ENCODE measurements around the gene COL23A1. TPM values are rescaled to one million over a fixed set of nuclear protein-coding genes. Genes with fewer than 3 reads are reported as not detected.

COL23A1 gene
- total RNA-seq, 1 experiment from 2014 or later = 15.0 TPM

- TF ChIP-seq FOXP1 (CRISPR knock-in tag; IDR thresholded peaks at IDR 0.05; ENCODE audit: borderline replicate concordance) (no peak), CTCF (IDR thresholded peaks at IDR 0.05) (no peak), ZBTB21 (CRISPR knock-in tag; IDR thresholded peaks at IDR 0.05; ENCODE audit: borderline replicate concordance) (no peak), CBFB (CRISPR knock-in tag; IDR thresholded peaks at IDR 0.05; ENCODE audit: low read depth) (no peak), JUN (CRISPR knock-in tag; IDR thresholded peaks at IDR 0.05) (no peak), E2F5 (CRISPR knock-in tag; IDR thresholded peaks at IDR 0.05) (no peak)
Measured at GRCh38 chr5:178313316-178313715, 276.9 kb downstream of the COL23A1 start (continued).

- H3K36me3 Mint-ChIP-seq = no peaks in the 10 kb centered on the region
- ChIA-PET CTCF (no interaction called here), POLR2A (no interaction called here)
- H3K27me3 Mint-ChIP-seq (ENCODE audit: low read depth) = no peaks in the 10 kb centered on the region; the same call in 1 of the 2 replicates
- peaks cover 11% of the 10 kb centered on the region for H3K4me1 Mint-ChIP-seq
- peaks cover 6% of the 10 kb centered on the region for H3K9me3 Mint-ChIP-seq
- no peak overlapping the region for H3K4me3 Mint-ChIP-seq
- TF ChIP-seq NFATC4 (CRISPR knock-in tag; IDR thresholded peaks at IDR 0.05) (no peak), IRF1 (CRISPR knock-in tag; IDR thresholded peaks at IDR 0.05) (no peak), FOXJ3 (CRISPR knock-in tag; IDR thresholded peaks at IDR 0.05; ENCODE audit: borderline replicate concordance) (no peak), USF2 (CRISPR knock-in tag; IDR thresholded peaks at IDR 0.05) (no peak), FOXK1 (CRISPR knock-in tag; IDR thresholded peaks at IDR 0.05) (no peak), E2F4 (CRISPR knock-in tag; IDR thresholded peaks at IDR 0.05; ENCODE audit: borderline replicate concordance, low read depth) (no peak), PREB (CRISPR knock-in tag; IDR thresholded peaks at IDR 0.05; ENCODE audit: borderline replicate concordance) (no peak), SMAD4 (CRISPR knock-in tag; IDR thresholded peaks at IDR 0.05) (no peak), IRF2 (CRISPR knock-in tag; IDR thresholded peaks at IDR 0.05; ENCODE audit: borderline replicate concordance, low read depth) (no peak), MLX (CRISPR knock-in tag; IDR thresholded peaks at IDR 0.05) (no peak)
- ATAC-seq (peak; percentile 27), DNase-seq (ENCODE audit: low spot score) (no peak)
- H3K27ac Mint-ChIP-seq = peak overlapping the region; percentile 70
Measured at GRCh38 chr5:178312880-178313282, 277.3 kb downstream of the COL23A1 start.
